Stimulated activated naive CD8-positive, alpha-beta T cell treated with anti-CD3 and anti-CD28 coated beads, Interleukin-15, Interleukin-2, amounts not matched to agents 100 ng/mL and 50 ng/mL, for 24 hours (primary cell): Measurements from ENCODE around the gene PRKD1.

Experiments used
- H3K27ac Mint-ChIP-seq: one replicate; pipeline ENCODE4 v1.8.0; 2021; ENCODE audit warnings: mild to moderate bottlenecking, mixed read lengths
- H3K27me3 Mint-ChIP-seq: one replicate; pipeline ENCODE4 v1.8.0; 2021; ENCODE audit warnings: mixed read lengths
- H3K36me3 Mint-ChIP-seq: one replicate; pipeline ENCODE4 v1.8.0; 2021; ENCODE audit warnings: low read depth, mixed read lengths
- H3K4me1 Mint-ChIP-seq: one replicate; pipeline ENCODE4 v1.8.0; 2021; ENCODE audit warnings: low read depth, mixed read lengths
- H3K4me3 Mint-ChIP-seq: one replicate; pipeline ENCODE4 v1.8.0; 2021; ENCODE audit warnings: mild to moderate bottlenecking, mixed read lengths
- H3K9me3 Mint-ChIP-seq: one replicate; pipeline ENCODE4 v1.8.0; 2021; ENCODE audit warnings: mixed read lengths

The PRKD1 gene

DNA sequence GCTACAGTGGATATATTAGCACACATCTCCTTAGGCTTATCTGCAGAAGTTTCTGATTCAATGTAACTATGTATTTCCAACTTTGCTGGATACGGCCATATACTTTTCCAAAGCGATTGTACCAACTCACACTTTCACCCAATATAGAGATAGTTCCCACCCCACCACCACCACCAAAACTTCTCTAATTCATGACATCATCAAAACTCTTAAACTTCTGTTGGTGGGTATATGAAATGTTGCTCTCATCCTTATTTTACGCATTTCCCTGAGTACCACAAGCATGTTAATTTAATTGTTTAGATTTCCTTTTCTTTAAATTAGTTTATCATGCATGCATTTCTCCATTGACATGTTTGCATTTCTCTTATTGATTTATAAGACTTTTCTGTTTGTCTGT lies 95.6 kb downstream of the PRKD1 start:
- Mint-ChIP-seq H3K27ac (no peak overlapping the region), H3K4me1 (no peaks in the 10 kb centered on the region), H3K36me3 (no peaks in the 10 kb centered on the region)

DNA sequence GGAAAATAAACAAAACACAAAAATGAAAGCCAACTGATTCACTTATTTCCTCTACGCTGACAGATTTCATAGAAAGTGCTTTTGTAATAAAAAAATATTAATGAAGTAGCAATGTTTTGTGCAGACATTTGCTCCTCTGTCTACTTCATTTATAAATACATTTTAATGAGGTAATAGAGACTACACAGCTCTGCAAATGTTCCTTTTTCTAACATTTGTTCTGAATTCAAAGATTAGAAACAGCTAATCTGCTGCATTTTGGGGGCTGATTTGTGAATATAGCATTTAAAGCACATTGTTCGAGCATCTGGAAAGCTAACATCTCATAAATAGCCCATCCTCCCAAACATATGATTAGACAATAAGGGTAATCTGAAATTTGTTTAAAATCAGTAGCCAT lies 97.8 kb downstream of the PRKD1 start:
- Mint-ChIP-seq H3K4me3 (no peak overlapping the region), H3K27ac (no peak overlapping the region)

More for the DNA sequence above, 95.6 kb downstream of the PRKD1 start:
- no peaks in the 10 kb centered on the region for H3K9me3 Mint-ChIP-seq
- no peaks in the 10 kb centered on the region for H3K27me3 Mint-ChIP-seq
- no peak overlapping the region for H3K4me3 Mint-ChIP-seq

DNA sequence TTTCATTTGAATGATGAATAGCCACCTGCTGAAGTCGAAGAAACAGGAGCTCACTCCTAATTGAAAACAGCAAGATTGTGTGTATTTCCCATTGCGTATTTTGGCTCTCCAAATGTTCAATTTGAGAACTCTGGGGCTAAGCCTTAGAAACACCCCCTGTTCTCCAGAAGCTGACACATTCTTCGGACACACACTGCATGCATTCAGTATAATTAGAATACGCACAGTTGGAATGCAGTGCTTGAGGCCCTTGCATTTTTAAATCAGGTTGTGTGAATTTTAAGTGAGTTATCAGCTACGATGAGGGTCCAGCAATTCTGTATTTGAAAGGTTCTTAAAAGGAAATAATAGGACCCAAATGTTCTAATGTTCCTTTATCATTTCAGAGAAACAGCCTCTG lies 103.8 kb downstream of the PRKD1 start:
- Mint-ChIP-seq H3K9me3 (no peaks in the 10 kb centered on the region), H3K27me3 (no peaks in the 10 kb centered on the region), H3K36me3 (no peaks in the 10 kb centered on the region), H3K27ac (no peak overlapping the region), H3K4me1 (no peaks in the 10 kb centered on the region), H3K4me3 (no peak overlapping the region)

More for the DNA sequence above, 97.8 kb downstream of the PRKD1 start:
- Mint-ChIP-seq H3K36me3 (no peaks in the 10 kb centered on the region), H3K27me3 (no peaks in the 10 kb centered on the region), H3K9me3 (no peaks in the 10 kb centered on the region), H3K4me1 (no peaks in the 10 kb centered on the region)

DNA sequence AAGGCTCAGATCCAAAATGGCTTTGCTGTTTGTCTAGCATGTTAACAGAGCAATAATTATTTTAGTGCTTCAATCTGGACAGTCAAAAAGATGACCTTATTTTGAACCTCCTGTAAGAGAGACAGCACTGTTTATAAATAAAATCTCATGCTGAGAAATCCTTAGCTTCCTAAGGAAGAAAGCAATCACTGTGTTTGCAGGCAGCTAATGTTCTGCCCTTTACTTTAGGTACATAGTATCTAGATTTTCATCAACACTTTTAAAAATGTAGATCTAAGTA lies 105.3 kb downstream of the PRKD1 start:
- no peaks in the 10 kb centered on the region for H3K9me3 Mint-ChIP-seq
- H3K36me3 Mint-ChIP-seq, result no peaks in the 10 kb centered on the region
- no peak overlapping the region for H3K27ac Mint-ChIP-seq
- H3K4me3 Mint-ChIP-seq, result no peak overlapping the region
- no peaks in the 10 kb centered on the region for H3K4me1 Mint-ChIP-seq
- H3K27me3 Mint-ChIP-seq, result no peaks in the 10 kb centered on the region

DNA sequence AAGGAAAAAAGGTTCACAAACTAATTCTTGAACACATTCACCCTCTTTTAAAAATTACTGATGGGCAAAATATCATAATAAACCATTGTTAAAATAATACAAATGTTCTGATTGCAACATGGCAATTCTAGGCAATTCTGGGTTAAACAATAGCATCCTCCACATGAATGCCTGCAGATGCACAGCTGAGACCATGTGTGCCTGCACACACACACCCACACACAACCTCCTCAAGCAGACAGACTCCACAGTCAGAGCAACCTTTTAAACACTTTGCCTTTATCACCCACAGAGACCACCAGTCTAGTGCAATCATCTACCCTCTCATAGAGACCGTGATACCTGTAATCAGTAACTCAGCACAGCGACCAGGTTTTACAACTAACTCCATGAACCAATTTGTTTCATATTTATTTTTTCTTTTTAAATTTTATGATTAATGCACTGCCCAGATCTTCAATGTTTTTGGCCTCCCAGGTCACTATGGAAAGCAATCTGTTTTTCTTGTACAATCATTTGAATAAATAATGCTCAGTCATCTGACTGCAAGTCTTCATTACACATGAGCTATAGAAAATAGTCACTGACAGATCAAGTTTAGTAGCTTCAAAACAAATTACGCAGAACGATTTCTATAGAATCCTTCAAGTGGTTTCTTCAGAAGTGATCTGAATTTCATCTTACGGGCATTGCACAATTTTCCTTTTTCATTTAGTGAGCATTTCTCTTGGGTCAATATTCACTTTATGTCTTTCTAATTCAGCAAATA lies 105.8 kb downstream of the PRKD1 start:
- Mint-ChIP-seq H3K4me1 (no peaks in the 10 kb centered on the region), H3K27ac (no peak overlapping the region), H3K4me3 (no peak overlapping the region), H3K27me3 (no peaks in the 10 kb centered on the region), H3K9me3 (no peaks in the 10 kb centered on the region), H3K36me3 (no peaks in the 10 kb centered on the region)

DNA sequence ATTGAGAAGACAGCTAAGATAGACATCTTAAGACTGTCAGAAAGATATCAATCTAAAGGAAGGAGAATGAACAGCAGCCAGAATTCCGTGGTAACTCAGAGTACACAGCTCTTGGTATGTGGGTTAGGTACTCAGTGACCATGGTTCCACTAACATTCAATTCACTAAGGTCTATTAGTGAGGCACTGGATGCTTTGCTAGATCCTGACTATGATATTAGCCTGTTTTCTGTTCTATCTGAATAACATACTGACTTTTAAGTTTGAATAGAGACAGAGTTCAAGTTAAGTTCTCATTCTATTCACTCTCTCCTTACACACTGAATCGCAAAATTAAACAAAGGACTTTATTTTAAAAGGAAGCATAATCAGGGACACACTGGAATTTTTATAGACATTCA lies 106.4 kb downstream of the PRKD1 start:
- H3K27ac Mint-ChIP-seq, result no peak overlapping the region
- no peaks in the 10 kb centered on the region for H3K27me3 Mint-ChIP-seq
- H3K4me3 Mint-ChIP-seq, result no peak overlapping the region
- no peaks in the 10 kb centered on the region for H3K4me1 Mint-ChIP-seq
- H3K36me3 Mint-ChIP-seq, result no peaks in the 10 kb centered on the region
- H3K9me3 Mint-ChIP-seq, result no peaks in the 10 kb centered on the region

DNA sequence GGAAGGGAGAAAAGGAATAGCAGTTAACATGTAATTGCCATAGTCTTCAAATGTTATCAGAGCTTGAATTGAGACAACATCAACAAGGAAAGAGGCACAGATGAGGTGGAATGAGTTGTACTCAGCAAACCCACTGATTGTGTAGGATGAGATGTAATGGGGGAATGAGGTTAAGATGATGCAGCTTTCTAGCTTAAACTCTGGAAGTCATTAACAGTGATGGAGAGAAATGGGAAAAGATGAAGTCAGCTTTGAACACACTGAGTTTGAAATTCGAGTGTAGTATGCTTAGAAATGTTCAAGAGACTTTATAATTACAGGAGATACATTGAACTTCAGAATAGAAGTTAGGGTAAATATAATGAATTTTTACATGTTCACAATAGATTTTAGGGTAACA lies 106.9 kb downstream of the PRKD1 start:
- H3K4me3 Mint-ChIP-seq, result no peak overlapping the region
- H3K4me1 Mint-ChIP-seq, result no peaks in the 10 kb centered on the region
- H3K27ac Mint-ChIP-seq, result no peak overlapping the region

DNA sequence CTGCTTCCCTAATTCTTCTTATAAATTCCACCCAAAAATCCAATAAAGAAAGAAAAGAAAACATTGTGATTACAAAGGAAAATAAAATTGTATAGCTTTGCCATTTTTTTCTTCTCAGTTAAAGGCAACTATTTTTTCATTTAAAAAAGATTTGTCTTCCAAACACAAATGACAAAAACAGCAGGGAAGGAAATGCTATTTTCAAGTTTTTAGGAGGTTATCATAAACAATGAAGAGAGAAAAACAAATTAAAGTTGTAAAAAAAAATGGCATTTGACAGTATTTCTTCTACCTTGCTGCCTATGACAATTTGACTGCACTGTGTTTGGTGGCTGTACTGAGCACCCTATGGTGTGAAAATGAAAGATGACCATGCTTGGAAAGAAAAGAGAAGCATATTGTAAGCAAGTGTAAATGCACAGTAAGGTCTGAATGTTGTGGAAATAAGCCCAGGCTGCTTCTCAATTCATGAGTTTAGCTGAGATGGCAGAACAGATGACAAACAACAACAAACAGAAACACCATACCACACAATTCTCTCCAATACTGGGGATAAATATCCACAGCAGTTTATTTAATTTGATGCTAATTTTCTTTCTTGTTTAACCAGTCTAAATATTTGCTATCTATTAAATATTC lies 109.8 kb downstream of the PRKD1 start:
- H3K4me1 Mint-ChIP-seq, result no peaks in the 10 kb centered on the region
- no peak overlapping the region for H3K27ac Mint-ChIP-seq
- no peak overlapping the region for H3K4me3 Mint-ChIP-seq
- H3K9me3 Mint-ChIP-seq, result peaks cover 5% of the 10 kb centered on the region
- no peaks in the 10 kb centered on the region for H3K27me3 Mint-ChIP-seq
- H3K36me3 Mint-ChIP-seq, result no peaks in the 10 kb centered on the region

More for the DNA sequence above, 106.9 kb downstream of the PRKD1 start:
- Mint-ChIP-seq H3K27me3 (no peaks in the 10 kb centered on the region), H3K36me3 (no peaks in the 10 kb centered on the region), H3K9me3 (no peaks in the 10 kb centered on the region)

DNA sequence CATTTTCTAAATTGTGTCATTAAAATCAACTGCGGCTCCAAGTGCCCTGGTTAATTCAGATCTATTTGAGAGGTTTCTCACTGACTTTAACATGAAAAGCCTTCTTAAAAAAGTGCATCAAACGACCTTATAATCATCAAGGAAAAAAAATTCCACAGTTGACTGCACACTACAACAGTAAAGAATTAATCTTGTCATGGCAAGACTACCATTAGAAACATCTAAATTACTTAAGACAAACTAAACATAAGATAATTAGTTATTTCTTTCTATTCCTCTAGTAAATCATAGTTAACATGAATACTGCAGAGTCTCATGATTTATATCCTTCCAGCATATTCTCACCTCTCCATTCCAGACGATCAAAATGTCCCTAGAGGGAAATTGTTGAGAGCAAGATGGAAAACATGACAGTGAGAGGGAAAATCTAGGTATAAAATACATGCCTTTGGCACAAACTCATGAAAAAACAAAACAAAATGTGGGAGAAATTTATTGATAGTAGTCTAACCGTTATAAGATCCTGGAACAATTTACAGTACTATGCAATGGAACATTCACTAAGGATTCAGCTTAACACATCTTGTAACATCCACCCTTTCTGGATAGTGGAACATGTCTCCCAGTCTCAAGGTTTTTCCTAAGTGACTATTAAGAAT lies 112.5 kb downstream of the PRKD1 start:
- no peaks in the 10 kb centered on the region for H3K36me3 Mint-ChIP-seq
- no peak overlapping the region for H3K4me3 Mint-ChIP-seq
- no peaks in the 10 kb centered on the region for H3K4me1 Mint-ChIP-seq
- no peaks in the 10 kb centered on the region for H3K27me3 Mint-ChIP-seq
- peaks cover 5% of the 10 kb centered on the region for H3K9me3 Mint-ChIP-seq
- H3K27ac Mint-ChIP-seq, result no peak overlapping the region

DNA sequence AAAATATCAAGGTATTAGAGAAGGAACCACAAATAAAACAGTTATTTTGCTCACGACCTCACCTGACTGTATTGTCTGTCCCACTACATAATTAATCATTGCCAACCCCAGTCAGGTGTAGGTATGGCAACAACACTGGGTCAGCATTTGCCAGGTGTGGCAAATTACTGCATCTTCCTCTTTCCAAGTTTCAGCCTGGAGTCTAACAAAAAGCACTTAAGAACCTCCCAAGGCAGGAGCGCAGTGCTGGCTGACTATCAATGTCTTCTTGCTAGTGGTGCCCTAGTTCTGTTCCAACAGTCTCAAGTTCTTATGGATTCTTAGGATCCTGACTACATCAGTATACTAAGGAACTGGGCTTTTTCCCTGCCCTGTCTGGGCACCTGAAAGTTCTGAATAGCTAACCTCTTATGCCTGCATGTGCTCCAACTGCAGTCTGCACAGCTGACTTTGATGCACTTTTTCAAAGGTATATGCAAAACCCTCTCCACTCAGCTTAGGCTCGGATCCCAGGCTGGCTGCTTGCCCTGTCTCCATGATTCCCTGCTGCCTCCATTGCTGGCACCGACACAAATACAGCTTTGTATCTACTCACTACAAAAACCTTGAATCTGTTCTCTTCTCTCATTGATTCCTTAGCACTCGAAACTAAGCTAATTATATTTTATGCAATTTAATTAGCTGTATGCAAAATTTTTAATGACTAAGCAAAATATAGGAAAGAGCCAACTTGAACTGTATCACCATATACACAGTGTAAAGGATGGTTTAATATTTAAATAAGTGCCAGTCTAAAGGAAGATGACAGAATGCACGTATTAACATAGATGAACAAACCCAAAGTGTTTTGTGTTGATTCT lies 113.3 kb downstream of the PRKD1 start:
- peaks cover 5% of the 10 kb centered on the region for H3K9me3 Mint-ChIP-seq
- H3K4me1 Mint-ChIP-seq, result no peaks in the 10 kb centered on the region
- no peak overlapping the region for H3K27ac Mint-ChIP-seq
- no peak overlapping the region for H3K4me3 Mint-ChIP-seq
- no peaks in the 10 kb centered on the region for H3K36me3 Mint-ChIP-seq
- H3K27me3 Mint-ChIP-seq, result no peaks in the 10 kb centered on the region

DNA sequence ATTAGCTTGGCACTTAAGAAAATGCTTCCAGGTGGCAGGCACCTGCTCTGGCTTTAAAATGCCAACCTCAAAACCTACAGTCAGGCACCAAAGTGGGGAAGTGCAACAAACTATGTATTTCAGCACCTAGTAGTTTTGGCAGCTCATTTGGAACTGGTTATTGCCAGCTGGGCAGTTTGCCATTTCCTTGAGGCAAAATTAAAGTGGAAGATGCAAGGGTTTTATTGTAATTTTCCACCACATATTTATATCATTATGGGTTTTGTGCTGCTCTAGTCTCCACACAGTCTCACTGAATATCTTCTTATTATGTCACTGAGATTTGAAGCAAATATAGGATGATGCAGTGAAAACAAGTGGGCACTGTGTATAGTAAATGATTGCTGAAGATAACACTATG lies 117.0 kb downstream of the PRKD1 start:
- no peaks in the 10 kb centered on the region for H3K4me1 Mint-ChIP-seq
- H3K36me3 Mint-ChIP-seq, result no peaks in the 10 kb centered on the region
- H3K9me3 Mint-ChIP-seq, result peaks cover 16% of the 10 kb centered on the region
- no peak overlapping the region for H3K4me3 Mint-ChIP-seq
- no peaks in the 10 kb centered on the region for H3K27me3 Mint-ChIP-seq
- no peak overlapping the region for H3K27ac Mint-ChIP-seq

DNA sequence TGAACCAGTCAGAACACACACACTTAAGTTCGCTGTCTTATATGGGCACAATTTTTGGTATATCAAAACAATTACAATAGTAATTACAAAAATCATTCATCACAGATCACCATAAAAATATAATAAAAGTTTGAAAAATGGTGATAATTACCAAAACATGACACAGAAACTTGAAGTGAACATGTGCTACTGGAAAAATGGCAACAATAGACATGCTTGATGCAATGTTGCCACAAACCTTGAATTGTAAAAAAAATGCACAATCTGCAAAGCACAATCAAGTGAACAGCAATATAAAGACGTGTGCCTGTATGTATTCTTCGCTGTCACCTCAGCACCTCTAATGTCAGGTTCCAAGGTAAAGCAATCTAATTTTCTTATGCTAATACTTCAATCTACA lies 117.6 kb downstream of the PRKD1 start:
- Mint-ChIP-seq H3K9me3 (peaks cover 18% of the 10 kb centered on the region), H3K4me1 (no peaks in the 10 kb centered on the region), H3K27ac (no peak overlapping the region), H3K36me3 (no peaks in the 10 kb centered on the region), H3K27me3 (no peaks in the 10 kb centered on the region), H3K4me3 (no peak overlapping the region)

DNA sequence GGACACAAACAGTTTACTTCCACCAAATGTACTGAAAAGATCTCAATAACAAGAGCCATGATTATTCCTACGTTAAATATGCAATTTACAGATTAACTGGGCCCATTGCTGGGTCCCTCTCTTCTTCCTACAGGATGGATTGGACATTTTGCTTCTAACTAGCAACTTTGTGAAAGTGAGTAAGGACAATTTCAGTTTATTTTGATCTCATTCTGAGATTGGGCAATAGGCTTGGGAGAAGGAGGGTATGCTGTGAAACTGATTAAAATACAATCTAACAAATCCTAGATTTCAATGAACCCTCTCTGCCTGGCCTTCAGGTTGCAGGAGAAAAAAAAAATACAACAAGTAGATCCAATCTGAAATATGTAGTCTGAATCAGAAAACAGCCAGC lies 121.5 kb downstream of the PRKD1 start:
- no peaks in the 10 kb centered on the region for H3K36me3 Mint-ChIP-seq
- H3K4me3 Mint-ChIP-seq, result no peak overlapping the region
- H3K9me3 Mint-ChIP-seq, result peaks cover 13% of the 10 kb centered on the region
- no peaks in the 10 kb centered on the region for H3K4me1 Mint-ChIP-seq
- H3K27ac Mint-ChIP-seq, result no peak overlapping the region
- H3K27me3 Mint-ChIP-seq, result no peaks in the 10 kb centered on the region

DNA sequence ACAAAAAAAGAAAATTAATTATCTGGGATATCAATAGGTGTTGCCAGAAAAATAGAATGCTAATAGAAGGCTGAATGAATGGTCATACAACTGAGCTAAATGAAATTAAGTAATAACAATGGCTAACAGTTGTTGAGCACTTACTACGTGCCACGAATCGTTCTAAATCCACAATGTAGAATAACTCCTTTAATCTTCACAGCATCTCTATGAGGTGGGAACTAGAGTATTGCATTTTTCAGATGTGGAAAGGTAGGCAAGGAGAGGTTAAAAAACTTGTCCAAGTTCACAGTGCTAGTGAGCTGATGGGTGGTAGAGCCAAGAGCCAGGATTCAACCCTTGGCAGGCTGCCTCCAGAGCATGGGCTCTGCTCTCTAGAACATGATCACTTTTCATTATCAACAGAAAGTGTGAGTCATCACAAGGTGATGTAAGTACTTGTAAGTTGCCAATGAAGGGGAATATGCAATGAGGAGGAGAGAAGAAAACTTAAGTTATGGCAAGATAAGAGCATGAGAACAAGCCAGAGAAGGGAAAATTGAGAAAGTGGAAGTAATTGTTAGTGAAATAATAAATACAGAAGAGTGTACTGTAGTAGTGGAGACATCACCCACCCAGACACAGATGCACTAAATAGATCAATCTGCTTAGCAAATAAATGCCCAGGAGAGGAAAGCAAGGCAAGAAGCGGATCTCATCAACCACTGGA lies 122.1 kb downstream of the PRKD1 start:
- H3K4me1 Mint-ChIP-seq, result no peaks in the 10 kb centered on the region
- no peaks in the 10 kb centered on the region for H3K36me3 Mint-ChIP-seq
- H3K9me3 Mint-ChIP-seq, result peaks cover 13% of the 10 kb centered on the region
- no peaks in the 10 kb centered on the region for H3K27me3 Mint-ChIP-seq
- H3K4me3 Mint-ChIP-seq, result no peak overlapping the region
- no peak overlapping the region for H3K27ac Mint-ChIP-seq
